HG03342 (cell line): ENCODE measurements around the gene TUFM.
"Not testable (repeated sequence)": the region's sequence is repeated elsewhere in the genome, so short reads cannot be mapped to it uniquely, and the experiment has no call there.

ENCODE experiments used
- ATAC-seq: cut with Tn5 transposase; IDR thresholded peaks from one replicate; pipeline ENCODE4 v1.9.1; 2021; ENCODE audit warnings: mild to moderate bottlenecking, moderate library complexity; ENCODE audit not compliant: unreplicated experiment

TUFM gene

GRCh38 chr16:28839004-28839639 lies 7.0 kb downstream of the TUFM start:
- ATAC-seq, result no peak

- ATAC-seq, result no peak
These were observed 7.6 kb downstream of the TUFM start for GRCh38 chr16:28838558-28838918.

- no peak for ATAC-seq
These were observed 8.2 kb downstream of the TUFM start for GRCh38 chr16:28837672-28838557.

- ATAC-seq, result no peak
These were observed 9.4 kb downstream of the TUFM start for GRCh38 chr16:28836761-28837064.

GRCh38 chr16:28835864-28836760 lies 10.0 kb downstream of the TUFM start:
- no peak for ATAC-seq

GRCh38 chr16:28834873-28835863 lies 11.0 kb downstream of the TUFM start:
- no peak for ATAC-seq

GRCh38 chr16:28834349-28834748 lies 11.8 kb downstream of the TUFM start:
- no peak for ATAC-seq

GRCh38 chr16:28830531-28830930 lies 15.6 kb downstream of the TUFM start:
- no peak for ATAC-seq

GRCh38 chr16:28829747-28830146 lies 16.4 kb downstream of the TUFM start:
- no peak for ATAC-seq

- no peak for ATAC-seq
These were observed 20.0 kb downstream of the TUFM start for GRCh38 chr16:28826141-28826540.

- no peak for ATAC-seq
These were observed 21.5 kb downstream of the TUFM start for GRCh38 chr16:28824717-28824973.

- ATAC-seq, result peak; percentile 63
These were observed 22.1 kb downstream of the TUFM start for GRCh38 chr16:28823873-28824716.

GRCh38 chr16:28823291-28823872 lies 22.8 kb downstream of the TUFM start:
- peak; percentile 24 for ATAC-seq

- peak; percentile 43 for ATAC-seq
These were observed 23.4 kb downstream of the TUFM start, which contains the start of gene ATXN2L for GRCh38 chr16:28822520-28823290. Gene ATXN2L, plus strand, starts transcription at chr16:28822999. Its CDS starts 261 bp downstream, at chr16:28823260.

GRCh38 chr16:28821874-28822519 lies 24.2 kb downstream of the TUFM start:
- ATAC-seq, result no peak

GRCh38 chr16:28820546-28820945 lies 25.6 kb downstream of the TUFM start:
- not testable (repeated sequence) for ATAC-seq

GRCh38 chr16:28820016-28820415 lies 26.1 kb downstream of the TUFM start:
- no peak for ATAC-seq
